Hindlimb muscle (tissue), 1 donor: ENCODE measurements around the gene GPHN. TPM values are rescaled to one million over a fixed set of nuclear protein-coding genes. Genes with fewer than 3 reads are reported as not detected.

Source experiments
- DNase-seq: peaks from one replicate; pipeline ENCODE4 v3.0.0-alpha.2; 2013
- polyA plus RNA-seq: library from polyadenylated mRNA; unstranded; fragments of 120-200 nt; gene quantifications from one replicate; pipeline ENCODE4 v1.2.1, GENCODE V29; 2013; ENCODE audit not compliant: insufficient read length

Gene GPHN
- polyA plus RNA-seq, 1 donor, result 12.4 TPM

DNA sequence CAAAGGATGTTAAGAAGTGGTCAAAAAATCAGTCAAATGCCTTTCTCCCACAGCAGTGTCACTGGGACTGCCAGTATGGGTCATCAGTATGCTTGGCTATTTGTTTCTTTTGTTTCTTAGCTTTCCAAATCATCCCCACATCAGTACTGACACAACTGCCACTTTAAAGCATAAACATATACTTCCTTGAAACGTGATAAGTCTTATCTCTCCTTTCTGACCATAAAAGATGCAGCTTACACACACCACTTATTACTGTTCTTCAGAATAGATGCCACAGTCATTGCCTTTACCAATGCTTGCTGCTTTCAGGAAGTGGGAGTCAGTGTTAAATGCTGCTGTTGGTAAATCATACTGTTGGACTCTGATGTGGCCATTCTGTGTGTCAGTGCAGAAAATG, 662.7 kb downstream of the GPHN start:
- DNase-seq, result no peak

DNA sequence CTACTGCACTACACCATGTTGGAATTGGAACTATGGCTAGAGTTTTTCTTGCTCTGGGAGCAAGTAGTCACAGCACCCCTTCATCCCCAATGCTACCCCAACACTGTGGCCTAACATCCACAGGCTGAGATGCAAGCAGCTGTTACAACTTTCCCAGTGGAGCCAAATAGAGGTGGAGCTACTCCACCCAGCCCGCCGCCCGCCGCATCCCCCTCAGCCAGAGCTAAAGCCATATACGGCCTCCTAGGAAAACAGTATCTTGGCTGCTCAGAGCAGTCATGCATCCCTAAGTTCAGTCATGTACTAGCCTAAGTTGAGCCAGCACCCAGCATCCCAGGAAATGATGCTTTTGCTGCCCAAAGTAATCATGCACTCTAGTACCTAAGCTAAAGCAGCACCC, 664.1 kb downstream of the GPHN start:
- DNase-seq, result no peak

DNA sequence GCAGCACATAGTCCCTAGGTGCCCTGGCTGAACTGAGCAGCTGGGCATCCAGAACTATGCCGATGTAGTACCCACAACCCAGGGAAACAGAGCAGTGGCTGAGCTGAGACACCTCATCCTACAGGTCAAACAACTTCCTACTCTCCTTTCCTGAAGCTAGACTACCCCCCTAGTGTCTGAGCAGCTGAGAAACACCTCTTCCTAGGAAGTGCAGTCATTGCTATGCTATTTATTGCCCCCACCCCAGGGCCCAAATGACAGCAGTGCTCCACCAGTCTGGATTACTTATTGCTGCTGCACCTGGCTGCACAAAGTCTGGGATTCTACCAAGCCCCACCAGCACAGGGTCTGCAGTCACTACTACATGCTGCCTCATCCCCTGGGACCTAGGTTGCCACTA, 664.6 kb downstream of the GPHN start:
- no peak for DNase-seq

DNA sequence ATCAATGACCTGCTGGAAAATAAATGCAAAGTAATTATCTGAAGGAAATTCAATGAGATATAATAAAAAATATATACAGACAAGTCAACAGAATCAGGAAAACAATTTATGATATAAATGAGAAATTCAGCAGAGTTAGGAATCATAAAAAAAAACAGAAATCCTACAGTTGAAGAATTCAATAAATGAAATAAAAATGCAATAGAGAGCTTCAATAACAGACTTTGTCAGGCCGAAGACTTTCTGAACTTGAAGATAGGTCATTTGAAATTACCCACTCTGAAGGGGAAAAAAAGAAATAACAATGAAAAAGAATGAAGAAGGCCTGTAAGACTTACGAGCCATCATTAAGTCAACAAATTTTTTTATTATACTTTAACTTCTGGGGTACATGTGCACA, 665.8 kb downstream of the GPHN start:
- DNase-seq, result no peak

DNA sequence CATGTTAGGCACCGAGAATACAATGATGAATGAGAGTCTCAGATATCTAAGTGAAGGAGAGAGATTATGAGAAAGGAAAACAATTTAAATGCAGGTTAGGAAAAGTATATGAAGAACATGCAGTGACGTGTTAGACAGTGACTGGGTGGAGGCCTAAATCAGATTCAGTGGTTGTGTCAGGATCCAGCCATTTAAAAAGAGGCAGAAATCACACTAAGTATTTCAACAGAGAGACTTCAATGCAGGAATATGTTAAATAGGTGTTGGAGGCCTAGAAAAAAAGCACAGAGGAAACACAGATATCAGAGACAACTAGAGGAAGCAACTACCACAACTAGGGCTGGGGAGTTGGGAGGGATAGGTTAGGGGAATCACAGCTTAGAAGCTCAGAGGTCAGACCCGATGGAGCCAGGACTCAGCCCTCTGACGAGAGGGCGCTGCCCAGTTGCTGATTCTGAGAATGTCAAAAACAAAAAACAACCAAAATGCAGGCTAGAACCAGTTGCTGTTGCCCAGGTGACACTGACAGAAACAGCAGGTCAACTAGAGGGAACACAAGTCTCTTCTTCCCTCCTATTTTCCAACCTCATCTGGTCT, 678.3 kb downstream of the GPHN start:
- no peak for DNase-seq

DNA sequence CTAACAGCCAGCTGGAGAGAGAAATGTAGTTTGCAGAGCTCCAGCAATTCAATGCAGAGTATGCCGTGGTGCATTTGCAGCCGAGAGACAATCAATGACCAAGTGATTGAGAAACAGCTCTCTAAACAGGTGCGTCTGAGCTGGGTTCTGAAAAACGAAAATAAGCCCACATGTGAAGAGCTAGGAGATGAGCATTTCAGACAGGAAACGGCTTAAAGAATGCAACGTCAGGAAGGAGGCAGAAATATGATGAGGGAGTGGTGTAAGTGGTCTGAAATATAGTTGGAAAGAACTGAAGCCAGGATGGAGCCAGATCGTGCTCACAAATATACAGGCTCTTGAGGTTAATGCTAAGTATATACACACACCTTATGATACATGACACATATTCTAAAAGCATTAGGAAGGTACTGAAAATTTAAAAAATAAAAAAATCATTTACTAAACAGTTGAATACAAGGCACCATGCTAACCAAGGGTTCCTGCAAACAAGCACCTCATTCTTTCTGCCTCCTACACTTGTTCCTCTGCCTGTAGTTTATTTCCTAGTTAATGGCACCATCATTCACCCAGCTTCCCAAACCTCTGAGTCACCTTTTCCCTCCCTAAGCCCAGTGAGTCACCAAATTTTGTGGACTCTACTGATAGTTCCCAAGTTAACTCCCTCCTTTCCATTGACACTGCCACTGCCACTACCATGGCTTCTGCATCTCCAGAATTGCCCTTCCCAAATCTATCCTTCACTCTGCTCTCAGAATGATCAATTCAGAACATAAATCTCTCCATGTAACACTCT, 679.0 kb downstream of the GPHN start:
- DNase-seq, result no peak

DNA sequence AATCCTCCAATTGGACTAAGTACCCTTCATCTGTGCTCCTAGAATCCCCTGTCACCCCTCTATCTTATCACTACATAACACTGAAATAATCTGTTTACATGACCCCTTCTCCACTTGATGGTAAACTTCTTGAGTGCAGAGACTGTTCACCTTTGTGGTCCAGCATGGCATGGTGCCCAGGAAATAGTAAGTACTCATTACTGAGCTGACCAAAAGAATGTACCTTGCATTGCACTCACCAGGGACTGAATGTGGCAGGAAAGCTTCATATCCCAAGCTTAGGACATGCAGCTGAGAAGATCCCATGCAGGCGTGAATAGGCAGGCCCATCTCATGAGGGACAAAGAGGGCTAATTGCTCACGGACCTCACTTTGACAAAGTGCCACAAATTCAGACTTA, 679.9 kb downstream of the GPHN start:
- DNase-seq, result no peak

DNA sequence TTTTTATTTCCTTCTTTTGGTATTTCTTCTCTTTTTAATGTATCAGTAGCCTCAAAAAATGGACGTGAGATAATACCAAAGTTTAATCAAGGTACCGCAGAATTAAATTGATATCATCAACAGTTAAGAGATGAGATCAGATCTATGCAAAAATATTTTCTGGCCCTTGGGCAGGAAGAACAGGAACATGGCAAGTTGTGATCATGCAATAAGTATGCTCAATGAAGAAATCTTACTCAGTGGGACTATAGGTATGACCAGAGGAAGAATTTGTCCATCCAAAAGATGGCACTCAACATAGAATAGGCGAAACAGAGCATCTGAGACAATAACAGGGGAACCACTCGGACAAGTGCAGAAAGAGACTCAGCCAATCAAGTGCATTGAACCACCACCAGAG, 680.4 kb downstream of the GPHN start:
- DNase-seq, result no peak

DNA sequence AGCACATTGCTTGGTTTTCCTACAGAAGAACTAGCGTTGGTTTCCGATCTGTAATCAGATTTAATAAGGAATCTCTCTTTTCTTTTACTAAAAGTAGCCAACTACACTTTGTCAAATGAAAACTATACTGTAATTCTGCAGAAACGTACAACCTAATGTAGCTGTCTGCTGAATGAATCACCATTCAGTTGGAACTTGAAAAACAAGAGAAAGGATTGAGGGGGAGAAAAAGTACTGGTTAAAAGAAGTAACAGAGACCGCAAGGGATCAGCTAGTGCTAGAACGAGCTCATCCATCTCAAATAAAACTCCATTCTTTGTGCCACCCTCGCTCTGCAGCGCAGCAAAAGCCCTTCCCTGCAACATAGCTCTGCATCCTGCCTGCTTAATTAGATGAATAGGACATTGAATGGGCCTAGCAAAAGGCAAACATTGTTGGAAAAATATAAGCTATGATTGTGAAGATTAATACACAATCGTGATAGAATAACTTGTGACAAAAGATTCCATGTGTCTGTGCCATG, 683.9 kb downstream of the GPHN start:
- DNase-seq, result no peak

DNA sequence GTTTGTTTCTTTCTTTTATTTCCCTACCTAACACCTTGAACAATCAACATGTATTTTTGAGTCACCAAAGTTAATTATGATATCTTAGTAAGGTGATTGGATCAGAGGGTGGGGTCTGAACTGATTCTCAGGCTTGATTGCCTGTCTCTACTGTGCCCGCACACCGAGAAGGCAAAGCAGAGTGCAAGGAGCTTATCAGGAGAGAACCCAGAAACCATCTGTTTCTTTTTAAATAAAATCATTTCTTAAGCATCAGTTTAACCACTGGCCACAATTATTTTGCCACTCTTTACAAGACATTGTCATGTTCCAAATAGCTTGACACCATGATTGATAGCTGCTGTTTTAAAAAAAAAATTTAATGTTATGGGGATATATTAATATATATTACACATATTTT, 684.4 kb downstream of the GPHN start:
- DNase-seq, result no peak

DNA sequence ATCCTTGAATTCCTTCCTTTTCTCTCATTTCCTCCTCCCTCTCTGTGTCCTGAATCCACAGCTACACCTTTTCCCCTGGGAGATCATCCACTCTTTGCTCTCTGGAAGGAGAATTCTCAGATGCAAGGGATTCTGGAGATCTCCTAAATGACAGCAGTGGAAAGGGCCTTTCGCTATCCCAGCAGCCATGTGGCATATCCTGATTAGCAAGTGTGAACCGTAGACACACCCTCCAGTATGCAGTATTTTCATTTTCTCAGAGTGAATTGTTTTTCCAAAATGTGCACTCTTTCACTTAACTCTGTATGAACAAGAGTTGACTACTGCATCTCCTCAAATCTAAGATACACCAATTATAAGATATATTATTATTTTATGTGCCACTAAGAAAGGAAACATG, 687.3 kb downstream of the GPHN start:
- no peak for DNase-seq

DNA sequence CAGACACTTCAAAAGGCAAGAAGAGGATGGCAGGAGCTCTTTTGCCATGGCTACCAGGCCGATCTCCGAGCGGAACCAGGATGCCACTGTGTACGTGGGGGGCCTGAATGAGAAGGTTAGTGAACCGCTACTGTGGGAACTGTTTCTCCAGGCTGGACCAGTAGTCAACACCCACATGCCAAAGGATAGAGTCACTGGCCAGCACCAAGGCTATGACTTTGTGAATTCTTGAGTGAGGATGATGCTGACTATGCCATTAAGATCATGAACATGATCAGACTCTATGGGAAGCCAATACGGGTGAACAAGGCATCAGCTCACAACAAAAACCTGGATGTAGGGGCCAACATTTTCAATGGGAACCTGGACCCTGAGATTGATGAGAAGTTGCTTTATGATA, 691.1 kb downstream of the GPHN start:
- no peak for DNase-seq

DNA sequence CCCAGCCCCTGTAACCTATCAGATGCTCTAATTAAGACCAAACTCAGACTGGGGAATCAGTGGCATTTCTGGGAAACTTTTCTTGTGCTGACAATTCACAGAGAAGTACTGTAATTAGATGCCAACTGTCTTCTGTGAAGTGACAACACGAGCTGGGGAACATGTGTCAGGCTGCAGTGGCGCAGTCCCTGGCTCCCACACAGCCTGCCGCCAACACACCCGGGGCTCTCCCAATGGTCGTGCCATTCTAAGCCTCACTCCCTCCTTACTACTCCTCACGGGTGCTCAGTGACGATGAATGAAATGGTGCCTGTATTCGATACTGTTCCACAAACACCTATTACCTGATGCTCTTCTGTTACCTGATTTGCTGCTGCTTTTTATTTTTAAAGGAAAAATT, 699.9 kb downstream of the GPHN start:
- DNase-seq, result no peak

DNA sequence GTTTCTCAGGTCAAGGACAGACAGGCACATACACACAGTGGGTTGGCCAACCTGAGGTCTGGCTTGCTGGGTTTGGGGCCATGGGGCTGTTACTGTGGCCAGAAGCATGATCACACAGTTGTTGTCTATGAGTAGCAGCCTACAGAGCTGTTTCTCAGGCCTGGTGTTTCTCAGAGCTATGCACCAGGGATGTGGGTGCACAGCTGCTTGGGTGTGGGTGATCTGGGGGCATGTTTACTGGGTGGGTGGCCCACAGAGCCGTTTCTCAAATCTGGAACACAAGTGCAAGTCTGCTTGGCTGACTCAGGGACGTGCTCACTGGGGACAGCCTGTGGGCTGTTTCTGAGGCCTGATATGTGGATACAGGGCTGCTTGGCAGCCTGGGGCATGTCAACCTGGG, 710.2 kb downstream of the GPHN start:
- no peak for DNase-seq

DNA sequence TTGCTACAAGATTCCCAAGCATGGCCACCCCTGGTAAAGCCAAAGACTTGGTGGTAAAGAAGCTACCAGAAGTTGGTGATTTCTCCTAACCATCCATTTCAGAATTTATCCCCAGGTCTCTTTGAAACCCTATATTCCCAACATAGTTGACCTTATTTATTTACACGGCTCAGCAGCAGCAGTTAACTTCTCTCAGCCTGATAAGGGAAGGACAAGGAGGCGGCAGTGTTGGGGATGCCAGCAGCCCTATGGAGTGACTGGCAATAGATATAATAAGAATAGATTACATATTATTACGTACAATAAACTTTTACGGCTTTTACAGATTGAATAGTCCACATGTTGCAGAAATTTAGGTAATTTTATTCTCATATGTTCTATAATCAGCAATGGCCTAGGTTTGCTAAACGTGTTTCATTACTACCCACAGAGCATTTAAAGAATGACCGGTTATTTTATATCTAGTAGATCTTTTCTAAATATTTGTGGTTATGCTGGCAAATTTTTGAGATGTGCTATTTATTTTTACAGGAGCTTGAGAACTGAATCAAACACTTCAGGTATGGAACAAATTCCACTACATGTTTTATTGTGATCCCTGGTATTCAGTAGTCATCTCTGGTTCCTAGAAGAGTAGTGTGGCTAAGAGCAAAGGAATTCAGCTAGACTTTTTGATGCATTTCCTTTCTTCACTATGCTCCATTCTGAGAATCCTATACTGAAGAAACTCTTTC, 713.5 kb downstream of the GPHN start:
- no peak for DNase-seq

DNA sequence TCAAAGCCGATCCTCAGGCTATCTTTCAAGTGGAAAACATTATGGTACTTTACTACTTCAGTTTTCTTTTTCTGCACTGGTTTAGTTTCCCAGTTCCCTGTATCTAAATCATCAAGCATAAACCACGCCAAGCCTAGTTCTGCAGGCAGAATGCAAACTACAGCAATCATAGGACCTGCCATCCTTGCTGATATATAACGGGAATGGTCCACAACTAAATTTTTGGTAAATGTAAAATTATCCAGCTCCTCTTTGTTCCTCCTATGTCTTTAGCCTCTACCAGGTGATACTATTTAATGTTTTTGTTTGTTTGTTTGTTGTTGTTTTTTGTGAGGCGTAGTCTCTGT, 714.0 kb downstream of the GPHN start:
- DNase-seq, result no peak

DNA sequence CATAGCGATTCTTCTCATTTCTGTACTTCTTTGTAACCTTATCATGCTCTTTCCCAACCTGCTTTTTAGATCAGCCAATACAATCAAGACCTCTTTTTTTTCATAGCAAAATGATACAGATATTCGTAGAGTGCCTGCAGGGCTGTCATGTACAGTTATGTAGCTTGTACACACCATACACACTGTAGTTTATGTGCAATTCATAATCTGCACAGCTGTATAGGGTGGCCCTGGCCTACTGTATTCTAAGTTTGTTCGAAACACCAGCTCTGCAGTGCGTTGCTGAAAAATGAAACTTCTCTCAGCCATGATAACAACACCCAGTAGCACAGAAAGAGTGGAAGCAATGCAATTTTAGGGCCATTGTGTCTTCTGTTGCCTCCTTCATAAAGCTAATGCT, 717.6 kb downstream of the GPHN start:
- no peak for DNase-seq

DNA sequence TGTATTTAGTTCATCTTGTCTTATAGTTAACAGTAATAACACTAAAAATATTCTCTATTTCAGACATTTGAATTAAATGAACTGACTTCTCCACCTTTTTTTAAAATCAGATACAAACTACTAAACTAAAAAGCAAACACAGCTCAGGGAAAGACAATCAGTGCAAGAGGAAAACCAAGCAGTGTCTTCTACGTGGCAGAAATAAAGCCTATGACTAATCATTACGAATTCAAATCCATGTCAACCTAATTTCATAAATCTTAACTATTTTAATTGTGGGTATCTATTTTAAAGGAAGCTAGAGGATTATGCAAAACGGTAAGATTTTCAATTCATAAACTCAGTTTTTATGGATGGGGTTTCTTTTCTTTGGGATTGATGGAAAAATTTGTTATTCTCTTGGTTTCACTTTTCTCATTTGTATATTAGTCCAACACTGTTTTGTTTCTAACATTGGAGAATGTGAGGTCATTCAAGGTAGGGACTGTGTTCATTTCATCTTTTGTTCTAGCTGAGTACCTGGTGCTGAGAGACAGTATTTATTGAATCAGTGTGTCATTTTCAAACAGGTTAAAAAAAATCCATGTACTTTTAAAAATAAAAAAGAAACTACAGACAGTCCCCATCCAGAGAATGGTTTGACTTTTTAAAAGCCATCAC, 720.5 kb downstream of the GPHN start:
- DNase-seq, result no peak

Other genes starting within 250 kb of the GPHN start
- 0.28 TPM for gene CCDC196, start 21.8 kb upstream of the GPHN start, polyA plus RNA-seq